CD4-positive, alpha-beta memory T cell (primary cell): ENCODE measurements around the gene RFC5. TPM values are rescaled to one million over a fixed set of nuclear protein-coding genes. Genes with fewer than 3 reads are reported as not detected.

Experiments
- CTCF ChIA-PET: fragments of 350-600 bp; sonication (Branson Sonifier 250); formaldehyde crosslinking; loops from one replicate; lab custom pipeline; 2021; ENCODE audit warnings: inconsistent platforms; ENCODE audit not compliant: partially characterized antibody; lab: Charles Lee
- POLR2A ChIA-PET: fragments of 350-600 bp; sonication (Branson Sonifier 250); formaldehyde crosslinking; loops from one replicate; lab custom pipeline; 2021; ENCODE audit not compliant: partially characterized antibody; lab: Charles Lee
- DNase-seq, 5 donors: peaks; one replicate each; pipeline versions ENCODE4 v3.0.0 to v3.0.0-alpha.2; 2020 to 2022; ENCODE audit warnings: mixed read lengths in 1 of 5
- H3K27ac ChIP-seq: one replicate; pipeline ENCODE4 v1.7.0; 2013; ENCODE audit warnings: low read depth, low read length
- H3K27me3 ChIP-seq: 2 replicates; pipeline ENCODE4 v1.7.0; 2013; ENCODE audit warnings: mild to moderate bottlenecking, low read length, moderate library complexity; ENCODE audit not compliant: insufficient read depth
- H3K36me3 ChIP-seq: 2 replicates; pipeline ENCODE4 v1.7.0; 2013; ENCODE audit warnings: mild to moderate bottlenecking, low read length, moderate library complexity; ENCODE audit not compliant: insufficient read depth
- H3K4me1 ChIP-seq: 2 replicates; pipeline ENCODE4 v1.7.0; 2013; ENCODE audit warnings: mild to moderate bottlenecking, low read length, moderate library complexity; ENCODE audit not compliant: insufficient read depth
- H3K4me3 ChIP-seq, 2 donors: one replicate each; pipeline ENCODE4 v1.7.0; 2013; ENCODE audit warnings: low read length in 2 of 2, mild to moderate bottlenecking in 1 of 2
- H3K9me3 ChIP-seq, 2 donors: one replicate each; pipeline ENCODE4 v1.7.0; 2013; ENCODE audit warnings: low read length in 2 of 2, control low read depth in 1 of 2; ENCODE audit not compliant: control insufficient read depth in 1 of 2
- H3K27ac Mint-ChIP-seq, 7 donors: one replicate each; pipeline ENCODE4 v1.8.0; 2020 to 2021; ENCODE audit warnings: mixed read lengths in 7 of 7, mild to moderate bottlenecking in 6 of 7, inconsistent platforms in 3 of 7, moderate library complexity in 3 of 7
- H3K27me3 Mint-ChIP-seq, 2 donors: one replicate each; pipeline ENCODE4 v1.8.0; 2020 to 2021; ENCODE audit warnings: mixed read lengths in 2 of 2
- H3K36me3 Mint-ChIP-seq, 2 donors: one replicate each; pipeline ENCODE4 v1.8.0; 2020 to 2021; ENCODE audit warnings: mixed read lengths in 2 of 2, inconsistent platforms in 1 of 2, mild to moderate bottlenecking in 1 of 2
- H3K4me1 Mint-ChIP-seq, 4 donors: one replicate each; pipeline ENCODE4 v1.8.0; 2020 to 2021; ENCODE audit warnings: mixed read lengths in 4 of 4, mild to moderate bottlenecking in 1 of 4
- H3K4me3 Mint-ChIP-seq, 8 donors: one replicate each; pipeline ENCODE4 v1.8.0; 2020 to 2021; ENCODE audit warnings: mixed read lengths in 8 of 8, mild to moderate bottlenecking in 7 of 8, moderate library complexity in 6 of 8, inconsistent platforms in 3 of 8
- H3K9me3 Mint-ChIP-seq, 8 donors: one replicate each; pipeline ENCODE4 v1.8.0; 2020 to 2021; ENCODE audit warnings: mixed read lengths in 8 of 8, mild to moderate bottlenecking in 5 of 8, inconsistent platforms in 3 of 8, moderate library complexity in 1 of 8
- intact Hi-C: fragments of 100-400 bp; cut with micrococcal nuclease; formaldehyde crosslinking; loops from one replicate; pipeline ENCODE4 v1.15.1; 2023
- polyA plus RNA-seq, 2 donors: library from polyadenylated mRNA; unstranded; fragments of 300-500 nt; fragmentation: Illumina TruSeq; gene quantifications; one replicate each; pipeline ENCODE4 v1.2.3, GENCODE V29; 2021
- total RNA-seq, 2 experiments: library from RNA; stranded (reverse); gene quantifications; one replicate each; pipeline ENCODE4 v1.2.3, GENCODE V29; 2021

The RFC5 gene, protein sequence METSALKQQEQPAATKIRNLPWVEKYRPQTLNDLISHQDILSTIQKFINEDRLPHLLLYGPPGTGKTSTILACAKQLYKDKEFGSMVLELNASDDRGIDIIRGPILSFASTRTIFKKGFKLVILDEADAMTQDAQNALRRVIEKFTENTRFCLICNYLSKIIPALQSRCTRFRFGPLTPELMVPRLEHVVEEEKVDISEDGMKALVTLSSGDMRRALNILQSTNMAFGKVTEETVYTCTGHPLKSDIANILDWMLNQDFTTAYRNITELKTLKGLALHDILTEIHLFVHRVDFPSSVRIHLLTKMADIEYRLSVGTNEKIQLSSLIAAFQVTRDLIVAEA
- total RNA-seq (10 to 100 TPM; 17.2 TPM), polyA plus RNA-seq (10 to 100 TPM; 13.5 to 17.5 TPM)

DNA sequence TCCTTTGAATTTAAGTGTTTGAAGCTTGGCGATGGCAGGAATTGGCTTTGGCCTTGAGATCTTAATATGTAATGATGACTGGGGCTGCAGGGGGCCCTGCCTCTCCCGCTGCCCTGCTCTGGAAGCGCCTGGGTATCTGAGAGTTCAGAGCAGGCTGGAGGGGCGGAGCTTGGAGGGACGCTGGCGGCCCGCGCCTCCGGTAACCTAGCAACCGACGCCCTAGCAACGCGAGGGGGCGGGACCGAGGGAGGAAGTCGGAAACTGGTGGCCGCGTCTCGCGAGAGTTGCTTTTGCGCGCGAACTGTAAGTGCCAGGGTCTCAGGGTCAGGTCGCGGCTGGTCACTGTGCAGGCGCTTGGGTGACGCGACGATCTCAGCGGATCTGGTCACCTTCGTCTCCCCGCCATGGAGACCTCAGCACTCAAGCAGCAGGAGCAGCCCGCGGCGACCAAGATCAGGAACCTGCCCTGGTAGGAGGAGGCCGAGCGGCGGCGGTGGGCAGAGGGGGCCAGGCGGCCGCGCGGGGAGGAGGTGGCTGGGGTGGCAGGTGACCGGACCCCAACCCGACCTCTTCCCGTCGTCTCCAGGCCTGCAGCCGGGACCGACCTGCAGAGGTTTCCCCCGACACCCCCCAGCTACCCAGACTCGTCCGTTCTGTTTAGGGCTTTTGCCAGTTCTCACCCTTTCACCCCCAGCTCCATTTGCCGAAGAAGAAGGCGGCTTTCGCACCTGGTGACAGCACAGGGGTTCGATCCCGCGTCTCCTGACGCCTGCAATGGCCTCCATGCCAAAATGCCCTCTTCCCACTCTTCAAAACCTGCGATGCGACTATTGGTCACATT, at the start of gene RFC5:
RFC5 (plus strand) TSS at position 280 of the 841 bp plus-strand sequence; CDS start at position 405, 125 bp downstream.
- peak within 1 kb of the TSS; percentile 9 to 92 for H3K4me3 ChIP-seq
- intact Hi-C loops = loop anchor here (1.0 kb wide), 3 partner anchors 45 to 361 kb away; partner anchors contain the start of genes PEBP1 and WSB2
- H3K27ac ChIP-seq = peak within 1 kb of the TSS; percentile 66

DNA sequence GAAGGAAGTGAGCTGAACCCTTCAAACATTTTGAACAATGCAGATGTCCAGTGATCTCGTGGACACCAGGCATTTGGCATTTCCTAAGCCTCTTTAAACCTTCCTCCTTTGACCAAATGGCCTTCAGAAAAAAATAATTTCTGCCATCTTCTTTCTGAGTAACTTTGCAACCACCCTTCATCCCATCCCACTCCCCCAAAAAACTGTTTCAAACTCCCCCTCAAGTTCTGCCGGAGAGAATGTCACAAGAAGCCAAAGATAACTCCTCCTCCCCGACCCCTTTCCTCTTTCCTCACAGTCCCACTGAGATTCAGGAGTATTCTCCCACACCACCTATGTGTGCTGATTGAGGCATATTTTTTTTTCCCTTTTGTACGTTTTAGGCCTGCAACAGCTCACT, 49.5 kb upstream of the RFC5 start:
- no peak overlapping the region for H3K27ac Mint-ChIP-seq
- H3K27me3 Mint-ChIP-seq = peaks cover 28 to 29% of the 10 kb centered on the region in 2 donors
- peak overlapping the region in 2 of 8 donors; percentile 32 to 39 for H3K4me3 Mint-ChIP-seq
- CTCF ChIA-PET = no interaction called here
- no peaks in the 10 kb centered on the region for H3K9me3 ChIP-seq
- peaks cover 0 to 10% of the 10 kb centered on the region in 2 donors for H3K36me3 Mint-ChIP-seq
- peaks cover 2 to 20% (median 10%) of the 10 kb centered on the region in 8 donors for H3K9me3 Mint-ChIP-seq
- no peak overlapping the region for H3K4me3 ChIP-seq
- intact Hi-C loops = no loop called here
- POLR2A ChIA-PET = no interaction called here
- no peak overlapping the region for H3K27ac ChIP-seq
- peaks cover 7% of the 10 kb centered on the region for H3K4me1 ChIP-seq
- peaks cover 3 to 21% (median 7%) of the 10 kb centered on the region in 4 donors for H3K4me1 Mint-ChIP-seq
- peaks cover 6% of the 10 kb centered on the region for H3K27me3 ChIP-seq
- no peaks in the 10 kb centered on the region for H3K36me3 ChIP-seq
- DNase-seq = no peak

More for the DNA sequence above, at the start of gene RFC5:
- no peaks in the 10 kb centered on the region for H3K27me3 ChIP-seq
- peak within 1 kb of the TSS; percentile 87 to 98 (median 90) for H3K27ac Mint-ChIP-seq
- H3K27me3 Mint-ChIP-seq = peaks cover 0 to 1% of the 10 kb centered on the region in 2 donors
- H3K9me3 Mint-ChIP-seq = peaks cover 0 to 2% (median 0%) of the 10 kb centered on the region in 8 donors
- H3K9me3 ChIP-seq = no peaks in the 10 kb centered on the region
- H3K4me1 ChIP-seq = peaks cover 15% of the 10 kb centered on the region
- CTCF ChIA-PET = interaction anchor here (1.0 to 1.9 kb wide), 7 partner anchors 16 to 359 kb away, joined by 3 to 6 read pairs (median 4); partner anchors contain the start of gene SUDS3
- peaks cover 18 to 38% of the 10 kb centered on the region in 2 donors for H3K36me3 Mint-ChIP-seq
- peak; percentile 95 to 96 (median 96) for DNase-seq
- H3K4me1 Mint-ChIP-seq = peaks cover 12 to 23% (median 17%) of the 10 kb centered on the region in 4 donors
- POLR2A ChIA-PET = interaction anchor here (0.7 to 2.1 kb wide), 5 partner anchors 18 to 360 kb away, joined by 3 to 12 read pairs (median 3); partner anchors contain the start of genes PEBP1, SUDS3 and WSB2
- peaks cover 17% of the 10 kb centered on the region for H3K36me3 ChIP-seq
- H3K4me3 Mint-ChIP-seq = peak within 1 kb of the TSS; percentile 90 to 97 (median 91)

DNA sequence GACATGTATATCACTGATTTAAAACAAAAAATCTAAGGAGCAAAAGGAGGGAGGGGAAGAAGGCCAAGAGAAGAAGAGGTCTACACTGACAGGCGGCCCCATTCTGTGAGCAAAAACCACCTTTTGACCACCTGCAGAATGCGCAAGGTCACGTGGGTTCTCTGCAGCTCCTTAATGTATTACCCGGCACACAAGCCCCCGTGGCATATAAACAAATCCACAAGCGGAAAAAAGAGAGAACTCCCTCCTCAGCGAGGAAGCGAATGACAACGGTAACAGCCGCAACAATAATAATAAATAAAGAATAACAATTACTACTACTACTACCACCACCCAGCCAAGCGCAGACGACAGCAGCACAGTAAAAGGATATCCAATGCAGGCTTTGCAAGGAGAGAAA, 49.0 kb upstream of the RFC5 start:
- Mint-ChIP-seq H3K36me3 (peaks cover 0 to 11% of the 10 kb centered on the region in 2 donors), H3K27me3 (peaks cover 28 to 29% of the 10 kb centered on the region in 2 donors), H3K4me1 (peaks cover 3 to 21% (median 7%) of the 10 kb centered on the region in 4 donors), H3K9me3 (peaks cover 2 to 21% (median 10%) of the 10 kb centered on the region in 8 donors), H3K27ac (no peak overlapping the region), H3K4me3 (peak overlapping the region in 6 of 8 donors; percentile 2 to 54 (median 36))
- no peak for DNase-seq
- Histone ChIP-seq H3K4me3 (no peak overlapping the region), H3K27ac (no peak overlapping the region), H3K9me3 (no peaks in the 10 kb centered on the region), H3K36me3 (no peaks in the 10 kb centered on the region), H3K27me3 (peaks cover 6% of the 10 kb centered on the region), H3K4me1 (peaks cover 7% of the 10 kb centered on the region)
- CTCF ChIA-PET = no interaction called here
- POLR2A ChIA-PET = no interaction called here
- intact Hi-C loops = no loop called here

DNA sequence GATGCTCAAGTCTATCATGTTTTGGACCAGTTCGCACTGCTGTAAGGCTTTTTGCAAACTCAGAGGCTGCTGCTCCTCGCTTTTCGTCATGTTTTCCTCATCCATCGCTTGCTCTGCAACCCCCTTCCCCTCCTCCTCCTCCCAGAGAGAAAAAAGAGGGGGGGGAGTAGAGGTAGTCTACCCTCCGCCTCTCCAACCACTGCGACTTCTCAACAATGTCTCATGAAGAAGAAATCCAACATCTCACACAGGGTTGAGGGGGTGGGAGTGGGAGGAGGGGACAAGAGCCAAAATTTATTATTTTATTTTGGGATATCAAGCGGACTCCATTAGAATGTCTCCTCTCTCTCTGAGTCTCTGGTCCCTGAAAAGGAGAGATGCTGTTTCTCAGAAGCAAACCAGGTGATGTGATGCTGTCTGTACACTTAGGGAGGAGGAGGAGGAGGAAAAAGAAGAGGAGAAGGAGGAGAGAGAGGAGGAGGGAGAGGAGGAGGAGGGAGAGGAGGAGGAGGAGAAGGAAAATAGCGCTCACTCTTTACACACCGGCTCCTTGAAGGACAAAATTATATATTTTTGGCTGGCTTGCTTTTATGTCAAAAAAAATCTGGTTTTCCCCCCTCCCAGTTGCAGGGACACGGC, 48.2 kb upstream of the RFC5 start:
- peaks cover 31 to 33% of the 10 kb centered on the region in 2 donors for H3K27me3 Mint-ChIP-seq
- Histone ChIP-seq H3K9me3 (no peaks in the 10 kb centered on the region), H3K4me1 (peaks cover 7% of the 10 kb centered on the region), H3K36me3 (no peaks in the 10 kb centered on the region), H3K27me3 (peaks cover 6% of the 10 kb centered on the region), H3K4me3 (peak overlapping the region in 1 of 2 donors; percentile 22), H3K27ac (no peak overlapping the region)
- H3K9me3 Mint-ChIP-seq = peaks cover 3 to 23% (median 13%) of the 10 kb centered on the region in 8 donors
- DNase-seq = no peak
- intact Hi-C loops = no loop called here
- H3K4me3 Mint-ChIP-seq = peak overlapping the region; percentile 33 to 85 (median 67)
- H3K4me1 Mint-ChIP-seq = peaks cover 3 to 21% (median 7%) of the 10 kb centered on the region in 4 donors
- POLR2A ChIA-PET = no interaction called here
- CTCF ChIA-PET = no interaction called here
- peaks cover 0 to 11% of the 10 kb centered on the region in 2 donors for H3K36me3 Mint-ChIP-seq
- H3K27ac Mint-ChIP-seq = peak overlapping the region in 1 of 7 donors; percentile 61

DNA sequence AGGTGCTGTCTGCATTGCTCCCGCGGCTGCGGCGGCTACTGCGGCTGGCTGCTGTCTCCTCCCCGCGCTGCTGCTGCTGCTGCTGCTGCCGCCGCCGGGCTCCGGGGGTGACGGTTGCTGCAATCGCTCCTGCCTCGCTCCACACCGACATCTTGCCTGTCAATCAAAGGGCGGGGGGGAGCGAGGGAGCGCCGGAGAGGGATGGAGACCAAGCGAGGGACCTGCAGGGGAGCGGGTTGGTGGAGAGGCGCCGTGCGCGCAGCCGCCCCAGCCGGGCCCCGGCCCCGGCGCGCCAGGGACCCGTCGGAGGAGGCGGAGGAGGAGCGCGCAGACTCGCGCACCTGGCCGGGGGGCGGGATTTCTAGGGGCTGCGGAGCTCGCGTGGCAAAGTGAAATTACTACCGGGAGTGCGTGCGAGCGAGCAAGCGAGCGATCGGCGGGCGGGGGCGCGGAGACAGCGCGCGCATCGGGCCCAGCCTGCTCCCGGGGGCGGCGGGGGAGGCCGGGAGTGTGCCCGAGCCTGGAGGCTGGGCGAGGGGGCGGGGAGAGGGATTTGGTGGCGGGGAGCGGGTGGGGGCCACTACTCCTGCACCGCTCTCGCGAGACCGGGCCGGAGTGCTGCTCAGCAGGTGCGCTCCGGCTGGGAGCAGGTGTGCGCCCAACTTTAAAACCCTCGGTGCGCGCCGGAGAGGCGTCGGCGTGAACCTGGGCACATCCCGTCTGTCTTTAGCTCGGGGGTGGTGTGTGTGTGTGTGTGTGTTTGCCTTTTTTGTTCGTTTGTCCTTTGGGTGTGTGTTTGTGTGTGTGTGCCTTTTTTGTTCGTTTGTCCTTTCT, 47.5 kb upstream of the RFC5 start, which contains the start of gene KSR2:
KSR2 (minus strand) TSS at position 165 of the 834 bp plus-strand sequence. CDS start 735 bp downstream, outside the sequence.
- peaks cover 3 to 21% (median 7%) of the 10 kb centered on the region in 4 donors for H3K4me1 Mint-ChIP-seq
- Histone ChIP-seq H3K27me3 (peaks cover 6% of the 10 kb centered on the region), H3K4me3 (peak within 1 kb of the TSS in 1 of 2 donors; percentile 22), H3K36me3 (no peaks in the 10 kb centered on the region), H3K9me3 (no peaks in the 10 kb centered on the region), H3K4me1 (peaks cover 7% of the 10 kb centered on the region), H3K27ac (no peak within 1 kb of the TSS)
- intact Hi-C loops = no loop called here
- H3K27me3 Mint-ChIP-seq = peaks cover 35 to 38% of the 10 kb centered on the region in 2 donors
- CTCF ChIA-PET = no interaction called here
- peak; percentile 34 to 64 (median 60) for DNase-seq
- H3K36me3 Mint-ChIP-seq = peaks cover 0 to 11% of the 10 kb centered on the region in 2 donors
- POLR2A ChIA-PET = no interaction called here
- H3K9me3 Mint-ChIP-seq = peaks cover 3 to 26% (median 13%) of the 10 kb centered on the region in 8 donors
- peak within 1 kb of the TSS; percentile 69 to 90 (median 84) for H3K4me3 Mint-ChIP-seq
- H3K27ac Mint-ChIP-seq = peak within 1 kb of the TSS in 3 of 7 donors; percentile 51 to 61 (median 61)

DNA sequence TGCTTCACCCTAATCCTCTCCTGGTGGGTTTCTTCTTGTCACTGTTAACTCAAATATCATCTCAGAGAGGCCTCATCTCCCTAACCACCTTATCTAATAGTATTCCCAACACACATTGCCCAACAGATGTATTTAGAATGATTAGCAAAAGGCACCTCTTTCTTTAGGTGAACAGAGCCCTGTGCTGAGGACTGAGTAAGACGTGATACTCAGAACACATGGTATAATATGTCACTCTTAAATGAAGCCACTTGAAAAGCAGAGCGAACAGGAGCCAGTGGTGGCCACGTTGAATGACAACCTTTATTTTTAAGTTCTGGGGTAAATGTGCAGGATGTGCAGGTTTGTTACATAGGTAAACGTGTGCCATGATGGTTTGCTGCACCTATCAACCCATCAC, 46.2 kb upstream of the RFC5 start:
- H3K36me3 Mint-ChIP-seq = peaks cover 0 to 11% of the 10 kb centered on the region in 2 donors
- ChIA-PET CTCF (no interaction called here), POLR2A (no interaction called here)
- no peaks in the 10 kb centered on the region for H3K9me3 ChIP-seq
- H3K27ac Mint-ChIP-seq = no peak overlapping the region
- peaks cover 31 to 36% of the 10 kb centered on the region in 2 donors for H3K27me3 Mint-ChIP-seq
- no peak overlapping the region for H3K4me3 ChIP-seq
- no peak for DNase-seq
- H3K9me3 Mint-ChIP-seq = peaks cover 3 to 26% (median 13%) of the 10 kb centered on the region in 8 donors
- peaks cover 3 to 21% (median 7%) of the 10 kb centered on the region in 4 donors for H3K4me1 Mint-ChIP-seq
- no peaks in the 10 kb centered on the region for H3K36me3 ChIP-seq
- H3K27me3 ChIP-seq = peaks cover 6% of the 10 kb centered on the region
- peaks cover 7% of the 10 kb centered on the region for H3K4me1 ChIP-seq
- intact Hi-C loops = no loop called here
- H3K27ac ChIP-seq = no peak overlapping the region
- H3K4me3 Mint-ChIP-seq = peak overlapping the region in 3 of 8 donors; percentile 10 to 45 (median 20)
